Osteocyte (in vitro differentiated cells): ENCODE data around the gene GNAZ. TPM values are rescaled to one million over a fixed set of nuclear protein-coding genes. Genes with fewer than 3 reads are reported as not detected.

Experiments used
- DNase-seq: peaks from one replicate; pipeline ENCODE4 v3.0.0; 2021; ENCODE audit warnings: mixed read lengths; ENCODE audit not compliant: unreplicated experiment; ENCODE audit errors: extremely low spot score
- H3K27ac Mint-ChIP-seq: one replicate; pipeline ENCODE4 v1.8.0; 2021; ENCODE audit warnings: mild to moderate bottlenecking, mixed read lengths; ENCODE audit not compliant: unreplicated experiment
- H3K27me3 Mint-ChIP-seq: one replicate; pipeline ENCODE4 v1.8.0; 2021; ENCODE audit warnings: mixed read lengths; ENCODE audit not compliant: unreplicated experiment
- H3K36me3 Mint-ChIP-seq: one replicate; pipeline ENCODE4 v1.8.0; 2021; ENCODE audit warnings: mixed read lengths; ENCODE audit not compliant: unreplicated experiment
- H3K4me1 Mint-ChIP-seq: one replicate; pipeline ENCODE4 v1.8.0; 2021; ENCODE audit warnings: mixed read lengths; ENCODE audit not compliant: unreplicated experiment
- H3K4me3 Mint-ChIP-seq: one replicate; pipeline ENCODE4 v1.8.0; 2021; ENCODE audit warnings: mild to moderate bottlenecking, moderate library complexity, mixed read lengths; ENCODE audit not compliant: unreplicated experiment
- H3K9me3 Mint-ChIP-seq: one replicate; pipeline ENCODE4 v1.8.0; 2021; ENCODE audit warnings: mixed read lengths; ENCODE audit not compliant: unreplicated experiment
- CTCF ChIP-seq: fragments of 200-600 bp; sonication (generic); IDR thresholded peaks from 2 replicates; pipeline ENCODE4 v1.5.0; 2021; ENCODE audit warnings: antibody characterized with exemption, mild to moderate bottlenecking, moderate library complexity
- total RNA-seq: library from RNA; stranded (reverse); gene quantifications from 2 replicates; pipeline ENCODE4 v1.2.1, GENCODE V29; 2021

GNAZ gene
- total RNA-seq, 1 donor from 2014 or later = 2.9 TPM

- Mint-ChIP-seq H3K4me3 (no peak overlapping the region), H3K27ac (no peak overlapping the region), H3K27me3 (no peaks in the 10 kb centered on the region), H3K36me3 (peaks cover 2% of the 10 kb centered on the region), H3K9me3 (no peaks in the 10 kb centered on the region), H3K4me1 (no peaks in the 10 kb centered on the region)
- no peak for DNase-seq
- TF ChIP-seq CTCF = no peak
Observed at GRCh38 chr22:23157560-23158515, 87.5 kb downstream of the GNAZ start.

- H3K27me3 Mint-ChIP-seq = no peaks in the 10 kb centered on the region
- H3K4me3 Mint-ChIP-seq = no peak overlapping the region
- H3K9me3 Mint-ChIP-seq = no peaks in the 10 kb centered on the region
- H3K4me1 Mint-ChIP-seq = no peaks in the 10 kb centered on the region
- peaks cover 2% of the 10 kb centered on the region for H3K36me3 Mint-ChIP-seq
- no peak for TF ChIP-seq CTCF
- DNase-seq = no peak
- no peak overlapping the region for H3K27ac Mint-ChIP-seq
Observed at GRCh38 chr22:23158516-23159290, 88.4 kb downstream of the GNAZ start.

GRCh38 chr22:23159291-23159630, 88.9 kb downstream of the GNAZ start:
- Mint-ChIP-seq H3K4me1 (no peaks in the 10 kb centered on the region), H3K4me3 (no peak overlapping the region), H3K27me3 (no peaks in the 10 kb centered on the region), H3K9me3 (no peaks in the 10 kb centered on the region), H3K27ac (no peak overlapping the region), H3K36me3 (peaks cover 1% of the 10 kb centered on the region)
- TF ChIP-seq CTCF = no peak
- no peak for DNase-seq

GRCh38 chr22:23161029-23161428, 90.7 kb downstream of the GNAZ start:
- DNase-seq = no peak
- H3K4me3 Mint-ChIP-seq = no peak overlapping the region
- H3K36me3 Mint-ChIP-seq = no peaks in the 10 kb centered on the region
- H3K4me1 Mint-ChIP-seq = no peaks in the 10 kb centered on the region
- no peaks in the 10 kb centered on the region for H3K9me3 Mint-ChIP-seq
- H3K27me3 Mint-ChIP-seq = no peaks in the 10 kb centered on the region
- no peak for TF ChIP-seq CTCF
- no peak overlapping the region for H3K27ac Mint-ChIP-seq

GRCh38 chr22:23161574-23161973, 91.3 kb downstream of the GNAZ start:
- no peak for TF ChIP-seq CTCF

More at GRCh38 chr22:23161574-23161973, 91.3 kb downstream of the GNAZ start:
- H3K27ac Mint-ChIP-seq = no peak overlapping the region
- H3K27me3 Mint-ChIP-seq = no peaks in the 10 kb centered on the region
- H3K4me3 Mint-ChIP-seq = no peak overlapping the region
- DNase-seq = no peak
- no peaks in the 10 kb centered on the region for H3K4me1 Mint-ChIP-seq
- H3K9me3 Mint-ChIP-seq = no peaks in the 10 kb centered on the region
- no peaks in the 10 kb centered on the region for H3K36me3 Mint-ChIP-seq
